Measurements from ENCODE around the gene MBTPS2.
A peak's percentile ranks its signal among the peaks of the same experiment; 100 is the strongest.
"Not testable (repeated sequence)": the region's sequence is repeated elsewhere in the genome, so short reads cannot be mapped to it uniquely, and the experiment has no call there.

MBTPS2 gene

GRCh38 chrX:21839334-21840192, at the start of gene MBTPS2:
Gene MBTPS2 (plus strand): TSS chrX:21839617. CDS start chrX:21839735, 118 bp downstream.
- DNase-seq: peak; percentile 41 to 60

- peak; percentile 50 to 61 for DNase-seq
Measured at GRCh38 chrX:21798677-21799219, 40.7 kb upstream of the MBTPS2 start.

DNA sequence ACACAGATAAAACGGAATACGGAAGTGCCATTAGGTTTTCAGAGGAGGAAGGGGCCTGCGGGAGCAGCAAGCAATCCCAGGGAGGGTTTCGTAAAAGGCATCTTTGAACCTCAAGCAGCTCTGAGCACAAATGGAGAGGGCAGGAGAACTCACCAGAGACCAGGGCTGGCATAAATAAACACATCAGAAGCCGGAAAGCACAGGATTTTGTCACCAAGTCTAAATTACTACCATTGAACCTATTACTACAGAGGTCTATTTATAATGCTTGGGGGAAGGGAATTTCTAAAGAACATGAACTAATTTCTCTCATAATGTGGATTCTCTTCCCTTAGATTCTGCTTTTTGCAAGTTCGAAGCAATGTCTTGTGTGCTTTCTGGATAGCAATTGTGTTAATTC, 39.6 kb upstream of the MBTPS2 start:
- DNase-seq: no peak

- DNase-seq: no peak
Measured at GRCh38 chrX:21800344-21800770, 39.1 kb upstream of the MBTPS2 start.

DNA sequence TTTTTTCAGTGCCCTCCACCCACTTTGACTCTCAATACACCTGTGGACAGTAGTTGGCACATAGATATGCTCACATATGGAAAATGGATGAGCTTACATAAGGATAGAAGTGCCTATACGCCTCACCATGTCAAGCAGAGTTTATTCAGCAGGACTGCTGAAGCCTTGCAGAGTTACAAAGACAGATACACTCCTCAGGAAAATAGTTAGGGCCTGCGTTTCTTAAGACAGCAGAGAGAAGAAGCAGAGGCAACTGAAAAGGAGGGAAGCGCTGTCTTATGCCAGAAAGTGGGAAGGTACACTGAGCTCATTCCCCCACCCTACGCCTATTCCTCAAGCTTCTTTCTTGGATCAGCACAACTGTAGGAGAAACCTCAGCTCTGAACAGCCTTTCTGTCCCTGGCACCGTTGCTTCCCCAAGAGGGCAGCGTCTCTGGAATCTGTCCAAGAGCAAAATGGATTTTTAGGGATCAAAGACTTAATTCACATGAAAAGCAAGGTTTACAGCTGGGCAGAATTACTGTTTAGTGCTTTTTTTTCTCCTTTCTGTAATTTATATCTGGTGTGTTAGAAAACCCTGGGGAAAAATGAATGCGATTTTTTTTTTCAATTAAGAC, 37.3 kb upstream of the MBTPS2 start:
- DNase-seq: no peak

- DNase-seq: no peak
Measured at GRCh38 chrX:21802839-21803238, 36.6 kb upstream of the MBTPS2 start.

GRCh38 chrX:21806691-21807090, 32.7 kb upstream of the MBTPS2 start:
- no peak for DNase-seq

GRCh38 chrX:21811832-21812231, 27.6 kb upstream of the MBTPS2 start:
- DNase-seq: no peak

GRCh38 chrX:21812628-21813027, 26.8 kb upstream of the MBTPS2 start:
- no peak for DNase-seq

DNA sequence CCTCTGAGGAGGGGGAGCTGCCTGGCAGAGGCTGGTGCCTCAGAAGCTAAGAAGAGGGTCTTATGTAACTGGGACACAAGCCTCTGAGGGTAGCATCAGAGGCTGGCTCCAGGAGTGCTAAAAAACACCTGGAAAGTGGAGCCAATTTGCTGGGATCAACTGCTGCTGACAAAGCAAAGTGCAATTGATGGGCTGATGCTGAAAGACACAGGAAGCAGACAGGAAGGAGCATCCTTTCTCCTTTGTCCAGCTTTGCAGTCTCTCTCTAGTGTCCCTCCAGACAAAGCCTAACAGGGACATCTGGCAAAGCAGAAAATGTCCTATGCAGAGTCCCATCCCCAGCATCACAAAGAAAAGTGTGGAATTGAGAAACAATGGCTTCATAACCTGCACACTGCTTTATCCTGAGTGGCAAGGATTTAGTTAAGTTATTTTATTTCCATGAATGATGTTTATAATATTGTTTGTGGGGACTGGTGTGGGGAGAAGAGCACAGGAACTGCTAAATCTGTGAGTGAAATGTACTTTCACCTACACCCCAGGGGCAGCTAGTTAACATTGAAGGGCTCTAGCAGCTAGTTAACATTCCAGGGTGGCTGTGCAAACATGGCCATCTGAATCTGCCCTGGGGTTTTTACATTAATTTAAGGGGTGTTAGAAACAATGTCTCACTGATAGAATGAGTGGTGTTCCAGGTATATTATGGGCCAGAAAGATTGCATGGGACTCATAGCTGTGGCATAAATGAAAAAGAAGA, 25.6 kb upstream of the MBTPS2 start:
- DNase-seq: no peak

DNA sequence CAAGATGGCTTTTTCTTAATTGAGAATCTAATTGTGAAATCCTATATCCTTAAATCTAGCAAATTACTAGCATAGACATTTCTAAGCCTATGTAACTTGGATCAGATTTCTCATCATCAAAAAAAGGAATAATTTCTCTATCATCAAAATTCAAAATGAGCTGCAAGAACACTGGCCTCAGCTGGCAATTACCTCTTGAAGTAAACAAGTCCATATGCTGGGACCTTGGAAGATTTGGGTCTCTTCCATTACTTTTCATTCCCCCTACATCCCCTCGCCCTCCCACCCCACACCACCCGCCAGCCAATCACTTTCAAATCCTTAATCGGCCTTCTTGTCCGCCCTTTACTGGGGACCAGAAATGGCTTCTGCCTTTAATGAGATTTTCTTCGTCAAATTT, 23.3 kb upstream of the MBTPS2 start:
- DNase-seq: no peak

DNA sequence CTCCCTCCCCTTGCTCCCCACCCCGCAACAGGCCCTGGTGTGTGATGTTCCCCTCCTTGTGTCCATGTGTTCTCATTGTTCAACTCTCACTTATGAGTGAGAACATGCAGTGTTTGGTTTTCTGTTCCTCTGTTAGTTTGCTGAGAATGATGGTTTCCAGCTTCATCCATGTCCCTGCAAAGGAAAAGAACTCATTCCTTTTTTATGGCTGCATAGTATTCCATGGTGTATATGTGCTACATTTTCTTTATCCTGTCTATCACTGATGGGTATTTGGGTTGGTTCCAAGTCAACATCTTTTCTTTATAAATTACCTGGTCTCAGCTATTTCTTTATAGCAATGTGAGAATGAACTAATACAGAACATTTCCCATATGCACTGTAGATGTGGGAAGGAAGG, 19.2 kb upstream of the MBTPS2 start:
- DNase-seq: not testable (repeated sequence)

DNA sequence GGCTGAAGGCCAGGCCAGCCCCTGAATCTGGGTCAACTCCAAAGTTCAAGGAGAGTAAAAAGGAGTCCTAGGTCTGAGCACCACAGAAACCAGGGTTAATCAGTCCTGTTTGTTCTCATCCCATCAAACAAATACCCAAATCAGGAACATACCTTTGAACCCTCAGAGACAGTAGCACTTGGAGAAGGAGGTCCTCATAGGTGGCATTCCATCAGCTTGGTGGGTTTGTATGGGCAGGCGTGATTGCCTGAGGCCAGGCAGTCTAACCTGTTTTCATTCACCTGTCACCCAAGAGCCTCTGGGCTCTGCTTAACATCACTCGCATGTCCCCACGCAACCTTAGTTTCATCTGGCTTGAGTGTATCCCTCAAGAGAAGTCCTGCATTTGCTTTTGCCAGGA, 17.5 kb upstream of the MBTPS2 start:
- no peak for DNase-seq

- DNase-seq: no peak
Measured at GRCh38 chrX:21831496-21831895, 7.9 kb upstream of the MBTPS2 start.

- DNase-seq: no peak
Measured at GRCh38 chrX:21837056-21837455, 2.4 kb upstream of the MBTPS2 start.

GRCh38 chrX:21838937-21839333, 482 bp upstream of the MBTPS2 start:
- peak; percentile 4 to 27 for DNase-seq

DNA sequence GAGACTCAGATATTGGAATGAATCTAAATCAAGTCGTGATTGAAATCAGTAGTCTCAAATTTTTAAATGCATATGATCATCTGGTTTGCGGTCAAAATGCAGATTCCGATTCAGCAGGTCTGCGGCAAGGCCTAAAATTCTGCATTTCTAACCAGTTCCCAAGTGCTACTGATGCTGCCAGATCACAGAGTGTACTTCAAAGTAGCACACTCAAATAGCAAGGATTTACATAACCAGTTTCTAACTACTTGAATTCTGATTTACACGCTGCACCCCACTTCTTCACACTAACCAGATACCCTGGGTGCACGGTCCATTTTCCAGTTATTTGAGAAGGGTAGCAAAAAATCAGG, 752 bp downstream of the MBTPS2 start:
- DNase-seq: no peak

- no peak for DNase-seq
Measured at GRCh38 chrX:21843179-21843578, 3.8 kb downstream of the MBTPS2 start.

DNA sequence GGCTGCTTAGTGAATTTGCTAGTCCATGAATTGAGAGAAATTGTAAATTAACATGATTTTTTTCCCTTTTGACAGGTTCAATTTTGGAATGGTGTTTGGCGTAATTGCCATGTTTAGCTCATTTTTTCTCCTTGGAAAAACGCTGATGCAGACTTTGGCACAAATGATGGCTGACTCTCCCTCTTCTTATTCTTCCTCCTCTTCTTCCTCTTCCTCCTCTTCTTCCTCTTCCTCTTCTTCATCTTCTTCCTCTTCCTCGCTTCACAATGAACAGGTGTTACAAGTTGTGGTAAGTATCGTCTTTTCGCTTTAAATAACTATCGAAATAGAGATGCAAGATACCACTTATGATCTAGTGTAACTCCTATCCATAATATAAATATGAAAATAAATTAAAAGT, 5.7 kb downstream of the MBTPS2 start:
- no peak for DNase-seq

GRCh38 chrX:21847342-21847741, 7.9 kb downstream of the MBTPS2 start:
- DNase-seq: no peak

GRCh38 chrX:21853578-21853977, 14.2 kb downstream of the MBTPS2 start:
- no peak for DNase-seq

- no peak for DNase-seq
Measured at GRCh38 chrX:21855937-21856415, 16.6 kb downstream of the MBTPS2 start, which contains the start of gene YY2. Gene YY2 (plus strand): TSS chrX:21855987. CDS start chrX:21856485, 498 bp downstream.

- DNase-seq: no peak
Measured at GRCh38 chrX:21856504-21856903, 17.1 kb downstream of the MBTPS2 start.
